HepG2 (cell line): ENCODE data around the gene SLC43A1. TPM values are rescaled to one million over a fixed set of nuclear protein-coding genes. Genes with fewer than 3 reads are reported as not detected.

Experiments used
- ATAC-seq: fragments of 200-7000 bp; cut with Tn5 transposase; 3 replicates; pipeline ENCODE4 v1.9.1; 2020; ENCODE audit warnings: mild to moderate bottlenecking, moderate library complexity
- BruUV-seq: library from RNA; stranded (reverse); fragments of 400-500 nt; replicated peaks from 2 replicates; lab custom pipeline; 2021; lab: Mats Ljungman, UMichigan
- CTCF ChIA-PET: fragments of 300-600 bp; formaldehyde crosslinking; extraction: SDS; loops from one replicate; lab custom pipeline; 2021; ENCODE audit warnings: low total read pairs, inconsistent platforms, low intra/inter-chr PET ratio; lab: Yijun Ruan, JAX
- POLR2A ChIA-PET: fragments of 350-600 bp; sonication (Branson Sonifier 250); formaldehyde crosslinking; loops from one replicate; lab custom pipeline; 2020; ENCODE audit warnings: antibody characterized with exemption, inconsistent platforms; lab: Yijun Ruan, JAX
- DNase-seq: peaks from one replicate; pipeline ENCODE4 v3.0.0-alpha.2; 2015; ENCODE audit warnings: low spot score
- FAIRE-seq: peaks from 3 replicates; lab custom pipeline; 2011; peaks lifted over from hg19 to GRCh38; lab: Jason Lieb, UNC
- H2AFZ ChIP-seq: one replicate; pipeline ENCODE4 v1.6.1; 2011; ENCODE audit warnings: low read length, inconsistent platforms
- H3K27ac ChIP-seq: fragments of 300-600 bp; 3 replicates; pipeline ENCODE4 v1.8.0; 2011; ENCODE audit warnings: mixed run types, mild to moderate bottlenecking, mixed read lengths, low read length, inconsistent platforms; ENCODE audit not compliant: insufficient read depth; ENCODE audit errors: extremely low read length
- H3K27me3 ChIP-seq, 2 experiments: fragments of 200-600 bp in 1 of 2; 2 replicates in 1 of 2; 3 replicates in 1 of 2; pipeline versions ENCODE4 v1.6.0 to v1.8.0; 2011; ENCODE audit warnings: low read length in 2 of 2, mild to moderate bottlenecking in 2 of 2, moderate library complexity in 2 of 2, inconsistent platforms in 1 of 2; ENCODE audit not compliant: insufficient read depth in 2 of 2, control insufficient read depth in 1 of 2
- H3K36me3 ChIP-seq, 2 experiments: fragments of 200-600 bp in 1 of 2; replicated peaks in 1 of 2; 2 replicates in 1 of 2; 3 replicates in 1 of 2; pipeline versions ENCODE4 v1.5.1 to v1.8.0; 2011; ENCODE audit warnings: low read length in 2 of 2, inconsistent platforms in 1 of 2; ENCODE audit not compliant: insufficient read depth in 2 of 2, control insufficient read depth in 1 of 2
- H3K4me1 ChIP-seq: 2 replicates; pipeline ENCODE4 v1.5.1; 2012; ENCODE audit warnings: low read length, inconsistent platforms; ENCODE audit not compliant: insufficient read depth
- H3K4me2 ChIP-seq: 2 replicates; pipeline ENCODE4 v1.6.0; 2011; ENCODE audit warnings: low read depth, low read length, inconsistent platforms
- H3K4me3 ChIP-seq, 3 experiments: fragments of 200-600 bp in 1 of 3; sonication (generic), shearing (Covaris generic) in 1 of 3; replicated peaks in 1 of 3; 2 replicates each; pipeline ENCODE4 v1.5.1; 2011 to 2016; ENCODE audit warnings: low read length in 3 of 3, inconsistent platforms in 2 of 3, low read depth in 2 of 3, mild to moderate bottlenecking in 2 of 3, control low read depth in 1 of 3, mixed read lengths in 1 of 3; ENCODE audit not compliant: insufficient read depth in 1 of 3
- H3K79me2 ChIP-seq: one replicate; pipeline ENCODE4 v1.6.1; 2011; ENCODE audit warnings: low read length, inconsistent platforms; ENCODE audit not compliant: insufficient read depth
- H3K9ac ChIP-seq: 2 replicates; pipeline ENCODE4 v1.6.0; 2011; ENCODE audit warnings: mild to moderate bottlenecking, low read depth, low read length, inconsistent platforms; ENCODE audit not compliant: insufficient read depth
- H3K9me3 ChIP-seq: 2 replicates; pipeline ENCODE4 v1.5.1; 2012; ENCODE audit warnings: mild to moderate bottlenecking, low read length
- H4K20me1 ChIP-seq: 2 replicates; pipeline ENCODE4 v1.6.0; 2011; ENCODE audit warnings: inconsistent platforms, mild to moderate bottlenecking, low read length, moderate library complexity; ENCODE audit not compliant: insufficient read depth
- ATF7 ChIP-seq, 2 experiments: fragments of 450-650 bp in 1 of 2; sonication (generic) in 1 of 2; formaldehyde crosslinking in 1 of 2; IDR thresholded peaks; 2 replicates each; pipeline versions ENCODE4 v1.4.0 to v1.6.1; 2016 to 2020; ENCODE audit warnings: antibody characterized with exemption in 1 of 2, mild to moderate bottlenecking in 1 of 2, missing genetic modification reagents in 1 of 2
- BATF2 ChIP-seq: sonication (generic); formaldehyde crosslinking; IDR thresholded peaks from 2 replicates; pipeline ENCODE4 v1.8.0; 2022; ENCODE audit warnings: mild to moderate bottlenecking, missing genetic modification reagents, moderate library complexity
- BCL3 ChIP-seq: sonication (generic); formaldehyde crosslinking; IDR thresholded peaks from 2 replicates; pipeline ENCODE4 v1.5.1; 2020; ENCODE audit warnings: mild to moderate bottlenecking, missing genetic modification reagents, moderate library complexity
- CHD4 ChIP-seq: fragments of 200-600 bp; sonication (generic); IDR thresholded peaks from 2 replicates; pipeline ENCODE4 v1.7.0; 2017; ENCODE audit warnings: mild to moderate bottlenecking, low read length, borderline replicate concordance
- CTCF ChIP-seq: sonication (generic); formaldehyde crosslinking; IDR thresholded peaks from 2 replicates; pipeline ENCODE4 v1.5.0; 2020; ENCODE audit warnings: mild to moderate bottlenecking, missing genetic modification reagents, moderate library complexity
- GTF3A ChIP-seq: sonication (generic); formaldehyde crosslinking; conservative IDR thresholded peaks from 2 replicates; pipeline ENCODE4 v1.4.0; 2020; ENCODE audit warnings: mild to moderate bottlenecking, missing genetic modification reagents
- MNT ChIP-seq: fragments of 450-650 bp; IDR thresholded peaks from 2 replicates; pipeline ENCODE4 v1.6.1; 2016
- MXD1 ChIP-seq: sonication (generic); formaldehyde crosslinking; IDR thresholded peaks from 2 replicates; pipeline ENCODE4 v1.4.0; 2020; ENCODE audit warnings: mild to moderate bottlenecking, missing genetic modification reagents
- PHF5A ChIP-seq: IDR thresholded peaks from one replicate; pipeline ENCODE4 v1.6.1; 2018; ENCODE audit warnings: low read depth, missing genetic modification reagents; ENCODE audit not compliant: unreplicated experiment
- PITX1 ChIP-seq: sonication (generic); formaldehyde crosslinking; IDR thresholded peaks from 2 replicates; pipeline ENCODE4 v1.5.1; 2020; ENCODE audit warnings: mild to moderate bottlenecking, missing genetic modification reagents
- RBM39 ChIP-seq: fragments of 200-400 bp; formaldehyde crosslinking; IDR thresholded peaks from one replicate; pipeline ENCODE4 v1.6.1; 2018; ENCODE audit warnings: antibody characterized with exemption, mild to moderate bottlenecking, low read depth, low read length; ENCODE audit not compliant: poor library complexity, severe bottlenecking
- SAP130 ChIP-seq: IDR thresholded peaks from 2 replicates; pipeline ENCODE4 v1.6.1; 2016; ENCODE audit warnings: low read depth
- TAF15 ChIP-seq: fragments of 200-400 bp; formaldehyde crosslinking; IDR thresholded peaks from one replicate; pipeline ENCODE4 v1.6.1; 2018; ENCODE audit warnings: mild to moderate bottlenecking, low read depth, low read length; ENCODE audit not compliant: poor library complexity, severe bottlenecking
- THAP11 ChIP-seq: IDR thresholded peaks from 2 replicates; pipeline ENCODE4 v1.6.1; 2016; ENCODE audit warnings: missing biosample characterization, missing genetic modification reagents
- ZNF674 ChIP-seq: sonication (generic); formaldehyde crosslinking; IDR thresholded peaks from 2 replicates; pipeline ENCODE4 v1.5.0; 2020; ENCODE audit warnings: low read depth, mild to moderate bottlenecking, missing genetic modification reagents
- WGBS: methylation state at CpG from one replicate; pipeline ENCODE4 v1.1.6; 2017; ENCODE audit warnings: low lambda C conversion rate; 5-methylcytosine and 5-hydroxymethylcytosine counted together
- in situ Hi-C: cut with HindIII; loops from 2 replicates; pipeline ENCODE4 v1.10.0; 2017; ENCODE audit warnings: low pct_unique_long_range_greater_than_20kb; ENCODE audit not compliant: extremely low pct_ligation_motif_present
- intact Hi-C: fragments of 100-400 bp; cut with micrococcal nuclease; formaldehyde crosslinking; loops from one replicate; pipeline ENCODE4 v1.10.0; 2022; ENCODE audit not compliant: unreplicated experiment
- polyA plus RNA-seq, 8 experiments: library from polyadenylated mRNA; depleted of rRNA in 3 of 8; stranded (reverse) in 7 of 8; unstranded in 1 of 8; fragments of >200 nt; fragmentation: Illumina TruSeq in 4 of 8; extraction: Trizol in 4 of 8; gene quantifications; 2 replicates each; pipeline versions ENCODE4 v1.2.1 to v1.2.3, GENCODE V29; 2011 to 2016; ENCODE audit warnings: low read depth in 4 of 8, missing spikeins in 1 of 8, mixed read lengths in 1 of 8; ENCODE audit not compliant: insufficient read depth in 1 of 8
- total RNA-seq, 5 experiments: library from RNA; depleted of rRNA; stranded (reverse); fragments of >200 nt; fragmentation: Illumina TruSeq; extraction: Trizol; gene quantifications; 2 replicates each; pipeline ENCODE4 v1.2.3, GENCODE V29; 2016; ENCODE audit warnings: low read depth in 1 of 5

SLC43A1 gene
- total and polyA plus RNA-seq, 2 of the 13 experiments (the other 11 are each of a cell fraction or from before 2014, with no cell fraction given): 72.3 to 87.6 TPM

- Histone ChIP-seq H3K9ac (peak overlapping the region; percentile 50; the same call in 1 of the 2 replicates), H2AFZ (peak overlapping the region; percentile 34), H3K4me1 (peaks cover 64% of the 10 kb centered on the region), H3K79me2 (no peaks in the 10 kb centered on the region), H3K27ac (no peak overlapping the region), H3K4me3 (peak overlapping the region; percentile 57 to 75 (median 66)), H3K36me3 (no peaks in the 10 kb centered on the region), H3K4me2 (peak overlapping the region; percentile 96), H4K20me1 (no peaks in the 10 kb centered on the region), H3K27me3 (peaks cover 3 to 14% of the 10 kb centered on the region in 2 experiments; a peak in 4 of 5 replicates), H3K9me3 (no peaks in the 10 kb centered on the region)
- ChIA-PET POLR2A (interaction anchor here (0.8 to 3.6 kb wide), 14 partner anchors 10 to 320 kb away, joined by 3 to 13 read pairs (median 4); partner anchors contain the start of gene SLC43A1), CTCF (interaction anchor here (0.6 to 3.9 kb wide), 4 partner anchors 22 to 183 kb away, joined by 3 to 26 read pairs (median 10); no protein-coding TSS in a partner anchor)
- under 1% methylated on average over 24 of the region's 44 CpGs for WGBS
- BruUV-seq: no TSS peak
- intact Hi-C loops (no loop called here), in situ Hi-C loops (loop anchor here (5.0 to 10.0 kb wide), 2 partner anchors 111 to 186 kb away; partner anchors contain the start of gene YPEL4)
- no peak for DNase-seq
- FAIRE-seq: no peak
- peak; percentile 13 for ATAC-seq
- TF ChIP-seq CHD4: 0 out of 2 replicates have a peak, but pooled peaks have one; percentile 44
- TF ChIP-seq SAP130 (CRISPR knock-in tag): peak; percentile 19; the same call in 1 of the 2 replicates
- TF ChIP-seq PHF5A: no peak
- TF ChIP-seq RBM39: peak; percentile 22
- no peak for TF ChIP-seq MXD1 (CRISPR knock-in tag)
- no peak for TF ChIP-seq TAF15
- peak; percentile 37; the same call in 1 of the 2 replicates for TF ChIP-seq BATF2 (CRISPR knock-in tag)
- TF ChIP-seq PITX1 (CRISPR knock-in tag): no peak
- TF ChIP-seq BCL3 (CRISPR knock-in tag): no peak
- TF ChIP-seq MNT: no peak
- no peak for TF ChIP-seq ZNF674 (CRISPR knock-in tag)
- no peak for TF ChIP-seq ATF7 (IDR thresholded peaks at IDR 0.05)
- no peak for TF ChIP-seq ATF7 (CRISPR knock-in tag; IDR thresholded peaks at IDR 0.05)
- TF ChIP-seq THAP11 (CRISPR knock-in tag): 0 out of 2 replicates have a peak, but pooled peaks have one; percentile 21
- no peak for TF ChIP-seq GTF3A (CRISPR knock-in tag)
- peak; percentile 79 for TF ChIP-seq CTCF (CRISPR knock-in tag)
These were observed 56.9 kb downstream of the SLC43A1 start for GRCh38 chr11:57458410-57459163.
